Measurements from ENCODE around the gene ASTE1.

GRCh38 chr3:130971208-130971607, 55.4 kb downstream of the ASTE1 start:
- TF ChIP-seq GATA2 (IDR thresholded peaks at IDR 0.05; ENCODE audit: low read depth, low read length) (no peak), GATA3 (IDR thresholded peaks at IDR 0.05; ENCODE audit: low read depth, low read length) (no peak)

Measured in SH-SY5Y (cell line).